ENCODE measurements around the gene RCBTB1.
"Not testable (repeated sequence)": the region's sequence is repeated elsewhere in the genome, so short reads cannot be mapped to it uniquely, and the experiment has no call there.

Gene RCBTB1

GRCh38 chr13:49567491-49567890 lies 17.9 kb downstream of the RCBTB1 start:
- Mint-ChIP-seq H3K36me3 (ENCODE audit: low read depth) (peaks cover 34% of the 10 kb centered on the region), H3K4me3 (no peak overlapping the region), H3K4me1 (no peaks in the 10 kb centered on the region), H3K27ac (no peak overlapping the region), H3K27me3 (ENCODE audit: low read depth) (no peaks in the 10 kb centered on the region), H3K9me3 (peaks cover 9% of the 10 kb centered on the region)
- TF ChIP-seq CTCF (IDR thresholded peaks at IDR 0.05; ENCODE audit: unreplicated experiment in 3 of 3) = no peak

- no peak for TF ChIP-seq CTCF (IDR thresholded peaks at IDR 0.05; ENCODE audit: unreplicated experiment in 3 of 3)
- no peak overlapping the region for H3K27ac Mint-ChIP-seq
- no peaks in the 10 kb centered on the region for H3K4me1 Mint-ChIP-seq
- peaks cover 9% of the 10 kb centered on the region for H3K9me3 Mint-ChIP-seq
- no peaks in the 10 kb centered on the region for H3K27me3 Mint-ChIP-seq (ENCODE audit: low read depth)
- peaks cover 38% of the 10 kb centered on the region for H3K36me3 Mint-ChIP-seq (ENCODE audit: low read depth)
- no peak overlapping the region for H3K4me3 Mint-ChIP-seq
Observed at GRCh38 chr13:49566461-49566860, 18.9 kb downstream of the RCBTB1 start.

GRCh38 chr13:49565461-49565860 lies 19.9 kb downstream of the RCBTB1 start:
- not testable (repeated sequence) for H3K9me3 Mint-ChIP-seq; H3K4me1 Mint-ChIP-seq; H3K27ac Mint-ChIP-seq; H3K4me3 Mint-ChIP-seq; H3K27me3 Mint-ChIP-seq (ENCODE audit: low read depth)
- H3K36me3 Mint-ChIP-seq (ENCODE audit: low read depth) = peaks cover 48% of the 10 kb centered on the region

GRCh38 chr13:49563516-49563915 lies 21.8 kb downstream of the RCBTB1 start:
- no peak overlapping the region for H3K27ac Mint-ChIP-seq
- H3K27me3 Mint-ChIP-seq (ENCODE audit: low read depth) = no peaks in the 10 kb centered on the region
- H3K4me3 Mint-ChIP-seq = no peak overlapping the region
- peaks cover 9% of the 10 kb centered on the region for H3K9me3 Mint-ChIP-seq
- TF ChIP-seq CTCF (IDR thresholded peaks at IDR 0.05; ENCODE audit: unreplicated experiment in 3 of 3) = no peak
- peaks cover 5% of the 10 kb centered on the region for H3K4me1 Mint-ChIP-seq
- H3K36me3 Mint-ChIP-seq (ENCODE audit: low read depth) = peaks cover 65% of the 10 kb centered on the region

GRCh38 chr13:49561062-49561410 lies 24.3 kb downstream of the RCBTB1 start:
- Mint-ChIP-seq H3K4me1 (peaks cover 5% of the 10 kb centered on the region), H3K36me3 (ENCODE audit: low read depth) (peaks cover 61% of the 10 kb centered on the region), H3K27ac (peak overlapping the region; percentile 10 to 51 (median 20))

GRCh38 chr13:49560270-49561061 lies 24.9 kb downstream of the RCBTB1 start:
- peaks cover 61% of the 10 kb centered on the region for H3K36me3 Mint-ChIP-seq (ENCODE audit: low read depth)
- H3K4me1 Mint-ChIP-seq = peaks cover 5% of the 10 kb centered on the region
- TF ChIP-seq CTCF (IDR thresholded peaks at IDR 0.05; ENCODE audit: unreplicated experiment in 3 of 3) = peak in 2 of 3 experiments; percentile 27 to 39

More at GRCh38 chr13:49561062-49561410, 24.3 kb downstream of the RCBTB1 start:
- TF ChIP-seq CTCF (IDR thresholded peaks at IDR 0.05; ENCODE audit: unreplicated experiment in 3 of 3) = no peak
- Mint-ChIP-seq H3K4me3 (no peak overlapping the region), H3K9me3 (peaks cover 5% of the 10 kb centered on the region), H3K27me3 (ENCODE audit: low read depth) (no peaks in the 10 kb centered on the region)

More at GRCh38 chr13:49560270-49561061, 24.9 kb downstream of the RCBTB1 start:
- H3K9me3 Mint-ChIP-seq = peaks cover 5% of the 10 kb centered on the region
- no peaks in the 10 kb centered on the region for H3K27me3 Mint-ChIP-seq (ENCODE audit: low read depth)
- peak overlapping the region; percentile 26 to 58 (median 51) for H3K27ac Mint-ChIP-seq
- H3K4me3 Mint-ChIP-seq = no peak overlapping the region
